BLaER1 (cell line): ENCODE data around the gene NBEA.
"Not testable (repeated sequence)": the region's sequence is repeated elsewhere in the genome, so short reads cannot be mapped to it uniquely, and the experiment has no call there.

ENCODE experiments used
- H3K27ac ChIP-seq: shearing (Covaris generic); formaldehyde crosslinking; 2 replicates; pipeline ENCODE4 v1.8.1; 2022
- H3K27me3 ChIP-seq: shearing (Covaris generic); formaldehyde crosslinking; 2 replicates; pipeline ENCODE4 v1.8.1; 2022
- H3K36me3 ChIP-seq: shearing (Covaris generic); formaldehyde crosslinking; 2 replicates; pipeline ENCODE4 v1.8.1; 2022
- H3K4me1 ChIP-seq: shearing (Covaris generic); formaldehyde crosslinking; 2 replicates; pipeline ENCODE4 v1.8.1; 2022
- H3K4me2 ChIP-seq: shearing (Covaris generic); formaldehyde crosslinking; 2 replicates; pipeline ENCODE4 v1.8.1; 2022
- H3K4me3 ChIP-seq: shearing (Covaris generic); formaldehyde crosslinking; 2 replicates; pipeline ENCODE4 v1.8.1; 2022
- H3K9ac ChIP-seq: shearing (Covaris generic); formaldehyde crosslinking; 2 replicates; pipeline ENCODE4 v1.8.1; 2022
- H3K9me3 ChIP-seq: shearing (Covaris generic); formaldehyde crosslinking; 2 replicates; pipeline ENCODE4 v1.8.1; 2022
- H4K20me1 ChIP-seq: shearing (Covaris generic); formaldehyde crosslinking; 2 replicates; pipeline ENCODE4 v1.8.1; 2022
- Cebpa-rat ChIP-seq: shearing (Covaris generic); IDR thresholded peaks from 2 replicates; pipeline ENCODE4 v1.8.1; 2022

NBEA gene

GRCh38 chr13:35643625-35644024, 701.6 kb downstream of the NBEA start:
- H3K9me3 ChIP-seq, result no peaks in the 10 kb centered on the region
- H4K20me1 ChIP-seq, result no peaks in the 10 kb centered on the region
- no peaks in the 10 kb centered on the region for H3K36me3 ChIP-seq
- H3K27me3 ChIP-seq, result no peaks in the 10 kb centered on the region
- no peak overlapping the region for H3K4me3 ChIP-seq
- TF ChIP-seq Cebpa-rat, result no peak
- no peaks in the 10 kb centered on the region for H3K4me1 ChIP-seq
- no peak overlapping the region for H3K9ac ChIP-seq
- no peak overlapping the region for H3K27ac ChIP-seq
- H3K4me2 ChIP-seq, result no peak overlapping the region

GRCh38 chr13:35646056-35646774, 704.1 kb downstream of the NBEA start:
- H3K9me3 ChIP-seq, result no peaks in the 10 kb centered on the region
- no peaks in the 10 kb centered on the region for H3K27me3 ChIP-seq
- no peak overlapping the region for H3K4me3 ChIP-seq
- H3K4me1 ChIP-seq, result no peaks in the 10 kb centered on the region
- H3K4me2 ChIP-seq, result no peak overlapping the region
- no peak for TF ChIP-seq Cebpa-rat
- H3K36me3 ChIP-seq, result no peaks in the 10 kb centered on the region
- H3K27ac ChIP-seq, result no peak overlapping the region
- no peaks in the 10 kb centered on the region for H4K20me1 ChIP-seq
- H3K9ac ChIP-seq, result no peak overlapping the region

GRCh38 chr13:35648201-35648600, 706.1 kb downstream of the NBEA start:
- Histone ChIP-seq H3K4me3 (no peak overlapping the region), H3K9me3 (no peaks in the 10 kb centered on the region), H3K4me1 (no peaks in the 10 kb centered on the region), H4K20me1 (no peaks in the 10 kb centered on the region), H3K9ac (no peak overlapping the region), H3K27me3 (no peaks in the 10 kb centered on the region), H3K27ac (no peak overlapping the region), H3K4me2 (no peak overlapping the region), H3K36me3 (no peaks in the 10 kb centered on the region)
- TF ChIP-seq Cebpa-rat, result no peak

- no peaks in the 10 kb centered on the region for H3K36me3 ChIP-seq
- no peaks in the 10 kb centered on the region for H4K20me1 ChIP-seq
- H3K9ac ChIP-seq, result no peak overlapping the region
- H3K27me3 ChIP-seq, result peaks cover 3% of the 10 kb centered on the region; the same call in 1 of the 2 replicates
- H3K4me2 ChIP-seq, result no peak overlapping the region
- H3K9me3 ChIP-seq, result no peaks in the 10 kb centered on the region
- no peak for TF ChIP-seq Cebpa-rat
- H3K27ac ChIP-seq, result no peak overlapping the region
- no peaks in the 10 kb centered on the region for H3K4me1 ChIP-seq
- H3K4me3 ChIP-seq, result no peak overlapping the region
Observed at GRCh38 chr13:35649162-35649561, 707.1 kb downstream of the NBEA start.

- no peak overlapping the region for H3K4me3 ChIP-seq
- H3K27ac ChIP-seq, result no peak overlapping the region
- H3K4me1 ChIP-seq, result no peaks in the 10 kb centered on the region
- H3K4me2 ChIP-seq, result no peak overlapping the region
- TF ChIP-seq Cebpa-rat, result no peak
- H4K20me1 ChIP-seq, result no peaks in the 10 kb centered on the region
- H3K27me3 ChIP-seq, result no peaks in the 10 kb centered on the region
- H3K9me3 ChIP-seq, result no peaks in the 10 kb centered on the region
- H3K36me3 ChIP-seq, result no peaks in the 10 kb centered on the region
- H3K9ac ChIP-seq, result no peak overlapping the region
Observed at GRCh38 chr13:35659796-35660195, 717.7 kb downstream of the NBEA start.

GRCh38 chr13:35664747-35665146, 722.7 kb downstream of the NBEA start:
- Histone ChIP-seq H3K27ac (no peak overlapping the region), H3K27me3 (no peaks in the 10 kb centered on the region), H3K4me3 (no peak overlapping the region), H4K20me1 (no peaks in the 10 kb centered on the region), H3K4me1 (no peaks in the 10 kb centered on the region), H3K9me3 (no peaks in the 10 kb centered on the region), H3K9ac (no peak overlapping the region), H3K4me2 (no peak overlapping the region), H3K36me3 (no peaks in the 10 kb centered on the region)
- no peak for TF ChIP-seq Cebpa-rat

- Histone ChIP-seq H3K4me2 (no peak overlapping the region), H3K4me1 (no peaks in the 10 kb centered on the region)
Observed at GRCh38 chr13:35669321-35669720, 727.3 kb downstream of the NBEA start.

GRCh38 chr13:35672611-35673010, 730.5 kb downstream of the NBEA start:
- no peaks in the 10 kb centered on the region for H3K9me3 ChIP-seq
- no peak overlapping the region for H3K4me2 ChIP-seq

More at GRCh38 chr13:35669321-35669720, 727.3 kb downstream of the NBEA start:
- Histone ChIP-seq H3K27me3 (no peaks in the 10 kb centered on the region), H4K20me1 (no peaks in the 10 kb centered on the region), H3K4me3 (no peak overlapping the region), H3K27ac (no peak overlapping the region), H3K9ac (no peak overlapping the region), H3K36me3 (no peaks in the 10 kb centered on the region), H3K9me3 (no peaks in the 10 kb centered on the region)
- no peak for TF ChIP-seq Cebpa-rat

GRCh38 chr13:35675651-35676050, 733.6 kb downstream of the NBEA start:
- H3K9ac ChIP-seq, result no peak overlapping the region
- H3K4me3 ChIP-seq, result no peak overlapping the region
- no peak for TF ChIP-seq Cebpa-rat
- H4K20me1 ChIP-seq, result no peaks in the 10 kb centered on the region
- H3K4me2 ChIP-seq, result no peak overlapping the region
- H3K36me3 ChIP-seq, result no peaks in the 10 kb centered on the region
- H3K9me3 ChIP-seq, result no peaks in the 10 kb centered on the region
- H3K27ac ChIP-seq, result no peak overlapping the region
- H3K27me3 ChIP-seq, result no peaks in the 10 kb centered on the region
- no peaks in the 10 kb centered on the region for H3K4me1 ChIP-seq

More at GRCh38 chr13:35672611-35673010, 730.5 kb downstream of the NBEA start:
- H3K9ac ChIP-seq, result no peak overlapping the region
- no peaks in the 10 kb centered on the region for H3K27me3 ChIP-seq
- no peaks in the 10 kb centered on the region for H3K36me3 ChIP-seq
- H3K4me1 ChIP-seq, result no peaks in the 10 kb centered on the region
- H3K27ac ChIP-seq, result no peak overlapping the region
- TF ChIP-seq Cebpa-rat, result no peak
- H4K20me1 ChIP-seq, result no peaks in the 10 kb centered on the region
- H3K4me3 ChIP-seq, result no peak overlapping the region

GRCh38 chr13:35677863-35678262, 735.8 kb downstream of the NBEA start:
- not testable (repeated sequence) for H3K4me1 ChIP-seq, H3K9me3 ChIP-seq, H3K4me2 ChIP-seq, H3K27me3 ChIP-seq, H3K4me3 ChIP-seq, H4K20me1 ChIP-seq, H3K36me3 ChIP-seq, H3K9ac ChIP-seq, H3K27ac ChIP-seq

GRCh38 chr13:35681685-35682084, 739.6 kb downstream of the NBEA start:
- Histone ChIP-seq H3K9me3 (no peaks in the 10 kb centered on the region), H3K27ac (no peak overlapping the region), H3K4me2 (no peak overlapping the region), H4K20me1 (no peaks in the 10 kb centered on the region), H3K4me3 (no peak overlapping the region), H3K27me3 (no peaks in the 10 kb centered on the region), H3K9ac (no peak overlapping the region), H3K4me1 (no peaks in the 10 kb centered on the region), H3K36me3 (no peaks in the 10 kb centered on the region)
- TF ChIP-seq Cebpa-rat, result no peak
